Measurements from ENCODE around the gene LRRC37A3.
A peak's percentile ranks its signal among the peaks of the same experiment; 100 is the strongest.
"Not testable (repeated sequence)": the region's sequence is repeated elsewhere in the genome, so short reads cannot be mapped to it uniquely, and the experiment has no call there.

The LRRC37A3 gene

DNA sequence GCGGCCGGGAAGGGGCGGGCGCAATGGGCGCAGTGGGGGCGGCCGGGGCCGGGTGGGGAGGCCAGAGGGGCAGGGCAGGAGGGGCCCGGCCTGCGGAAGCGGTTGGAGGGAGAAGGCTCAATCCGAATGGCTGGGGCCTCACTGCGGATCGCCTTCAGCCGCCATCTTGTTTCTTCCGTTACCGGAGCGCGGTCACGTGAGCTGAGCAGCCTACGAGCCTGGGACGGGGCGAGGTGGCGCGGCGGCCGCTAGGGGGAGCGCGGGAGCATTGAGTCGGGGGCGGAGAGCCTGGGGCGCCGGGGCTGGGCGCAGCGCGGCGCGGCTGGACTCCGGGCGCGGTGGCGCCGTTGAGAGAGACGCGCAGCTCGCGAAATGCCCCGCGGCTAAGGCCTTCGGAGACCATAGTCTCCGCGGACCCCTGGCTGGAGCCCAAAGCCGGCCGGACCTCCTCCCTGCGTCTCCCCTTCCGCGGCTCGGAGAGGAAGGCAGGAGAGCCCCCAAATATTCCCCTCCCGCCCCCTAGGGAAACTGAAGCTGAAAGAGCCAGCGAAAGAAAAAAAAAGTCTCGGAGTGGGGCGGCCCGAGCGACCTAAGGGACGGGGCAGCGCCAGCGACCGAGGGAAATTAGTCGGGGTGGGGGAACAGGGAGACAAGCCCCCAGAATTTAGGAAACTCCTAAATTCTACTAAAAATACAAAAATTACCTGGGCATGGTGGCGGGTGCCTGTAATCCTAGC is at the start of gene LRRC37A3:
Gene LRRC37A3, minus strand, starts transcription at position 190 of the 737 bp plus-strand sequence. CDS start 22,221 bp downstream, outside the sequence.
- DNase-seq = peak; percentile 94

GRCh38 chr17:64965873-64966287 is 46.6 kb upstream of the LRRC37A3 start:
- DNase-seq = peak; percentile 88

DNA sequence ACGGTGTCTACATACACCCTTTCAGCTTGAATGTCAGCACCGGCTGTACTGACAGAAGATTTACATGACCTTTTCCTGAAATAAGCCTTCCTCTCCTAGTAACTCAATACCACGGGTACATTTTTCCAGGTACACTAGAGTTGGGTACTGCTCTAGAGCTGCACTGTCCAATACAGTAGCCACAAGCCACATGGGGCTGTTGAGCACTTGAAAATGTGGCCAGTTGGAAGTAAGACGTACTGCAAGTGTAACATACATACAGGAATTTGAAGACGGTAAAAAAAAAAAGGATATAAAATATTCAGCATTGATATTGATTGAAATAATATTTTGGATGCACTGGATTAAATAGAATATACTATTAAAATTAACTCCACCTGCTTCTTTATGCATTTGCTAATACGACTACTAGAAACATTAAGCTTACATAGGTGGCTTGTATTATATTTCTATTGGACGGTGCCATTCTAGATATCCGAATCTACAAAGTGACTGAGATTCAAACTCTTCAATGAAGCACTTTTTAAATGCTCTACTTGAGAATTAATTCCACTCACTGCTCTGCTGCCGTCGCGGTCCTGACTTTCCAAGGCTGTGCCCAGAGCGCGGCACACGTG is 46.1 kb upstream of the LRRC37A3 start:
- not testable (repeated sequence) for DNase-seq

DNA sequence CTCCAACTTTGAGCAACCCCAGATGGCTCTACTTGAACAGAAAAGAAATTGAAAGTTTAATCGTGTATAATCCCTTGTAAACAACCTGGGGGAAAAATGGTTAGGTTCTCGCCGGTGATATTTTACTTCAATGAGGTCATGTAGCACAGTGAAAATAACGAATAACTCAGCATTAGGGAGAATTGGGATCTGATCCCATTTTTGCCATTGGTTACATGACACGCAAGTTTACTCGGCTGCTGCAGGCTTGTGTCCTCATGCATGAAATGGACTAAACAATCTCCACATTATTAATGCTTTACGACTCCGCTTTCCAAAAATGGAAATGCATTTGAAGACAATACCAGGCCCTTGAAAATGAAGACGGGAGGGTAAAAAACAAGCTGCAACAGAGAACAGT is 45.5 kb upstream of the LRRC37A3 start:
- no peak for DNase-seq

DNA sequence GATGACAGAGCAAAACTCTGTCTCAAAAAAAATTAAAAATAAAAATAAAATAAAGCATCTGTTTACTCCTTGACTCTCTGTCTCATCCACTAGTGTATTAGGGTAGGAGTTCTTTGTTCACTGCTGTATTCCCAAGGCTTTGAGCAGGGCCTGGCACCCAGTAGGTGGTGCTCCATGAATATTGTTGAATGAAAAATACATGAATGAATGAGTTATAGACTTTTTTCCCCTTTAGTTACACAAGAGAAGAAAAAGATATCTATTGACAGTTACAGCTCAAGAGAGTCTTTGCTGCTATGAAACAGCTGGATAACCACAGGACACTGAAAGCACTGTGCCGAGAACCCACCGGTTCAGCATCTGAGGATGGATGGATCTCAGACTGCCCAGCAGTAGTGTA is 44.5 kb upstream of the LRRC37A3 start:
- DNase-seq = not testable (repeated sequence)

DNA sequence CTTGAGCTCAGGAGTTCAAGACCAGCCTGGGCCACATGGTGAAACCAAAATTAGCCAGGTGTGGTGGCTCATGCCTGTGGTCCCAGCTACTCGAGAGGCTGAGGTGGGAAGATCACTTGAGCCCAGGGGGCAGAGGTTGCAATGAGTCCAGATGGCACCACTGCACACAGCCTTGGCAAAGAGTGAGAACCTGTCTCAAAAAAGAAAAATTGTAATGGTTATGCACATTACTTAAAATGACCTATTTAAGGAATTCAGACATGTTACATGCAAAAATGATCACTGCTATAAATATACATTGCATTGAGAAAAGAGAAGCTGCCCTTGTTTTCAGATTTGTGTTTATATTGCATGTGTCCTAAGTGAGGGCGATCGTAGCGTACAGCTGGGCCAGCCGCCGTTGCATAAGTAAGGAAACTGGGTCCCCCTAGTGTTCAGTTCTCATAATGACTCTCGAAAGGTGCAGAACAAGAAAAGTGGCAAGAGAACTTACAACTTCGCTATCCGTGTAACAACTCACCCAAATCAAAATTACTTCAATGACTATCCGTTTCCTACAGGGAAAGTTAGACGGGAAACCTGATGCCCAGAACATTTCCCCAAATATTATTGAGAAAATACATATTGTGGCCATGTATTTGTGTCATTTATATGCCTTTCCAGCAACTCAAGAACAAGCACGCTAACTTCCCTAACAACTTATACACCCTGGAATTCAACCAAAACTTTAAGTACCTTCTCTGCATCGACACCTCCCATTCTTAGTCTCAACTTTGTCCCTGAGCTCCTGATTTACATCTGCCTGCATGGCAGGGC is 42.5 kb upstream of the LRRC37A3 start:
- DNase-seq = peak; percentile 69

- no peak for DNase-seq
Observed at GRCh38 chr17:64951877-64952276, 32.6 kb upstream of the LRRC37A3 start.

DNA sequence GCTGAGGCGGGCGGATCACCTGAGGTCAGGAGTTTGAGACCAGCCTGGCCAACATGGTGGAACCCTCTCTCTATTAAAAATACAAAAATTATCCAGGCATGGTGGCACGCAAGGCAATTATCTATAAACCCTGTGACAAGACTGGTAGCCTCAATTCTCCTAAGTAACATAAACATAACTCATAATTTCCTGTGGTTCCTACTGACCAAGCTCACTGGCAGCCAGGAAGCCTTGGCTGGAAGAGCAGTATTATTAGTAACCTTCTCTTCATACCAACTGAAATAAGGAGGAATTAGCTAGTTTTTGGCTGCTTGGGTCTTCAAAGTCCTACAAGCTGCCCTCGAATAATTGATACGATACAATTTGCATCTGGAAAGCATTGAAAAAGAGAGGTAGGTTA is 31.6 kb upstream of the LRRC37A3 start:
- DNase-seq = no peak

DNA sequence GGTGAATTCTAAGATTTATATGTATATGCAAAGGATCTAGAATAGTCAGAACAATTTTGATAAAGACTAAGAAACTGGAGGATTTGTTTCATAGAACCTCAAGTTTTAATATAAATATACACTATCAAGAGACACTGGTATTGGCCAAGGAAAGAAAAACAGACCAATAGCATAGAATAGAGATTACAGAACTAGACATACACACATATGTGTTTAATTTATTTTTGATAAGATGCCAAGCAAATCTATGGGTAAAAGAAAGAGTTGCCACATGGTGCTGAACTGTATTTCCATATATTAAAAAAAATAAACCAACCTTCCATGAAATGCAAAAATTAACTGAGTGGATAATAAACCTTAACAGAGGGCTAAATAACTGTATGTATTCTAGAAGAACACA is 27.9 kb upstream of the LRRC37A3 start:
- no peak for DNase-seq

GRCh38 chr17:64941761-64942160 is 22.5 kb upstream of the LRRC37A3 start:
- no peak for DNase-seq

DNA sequence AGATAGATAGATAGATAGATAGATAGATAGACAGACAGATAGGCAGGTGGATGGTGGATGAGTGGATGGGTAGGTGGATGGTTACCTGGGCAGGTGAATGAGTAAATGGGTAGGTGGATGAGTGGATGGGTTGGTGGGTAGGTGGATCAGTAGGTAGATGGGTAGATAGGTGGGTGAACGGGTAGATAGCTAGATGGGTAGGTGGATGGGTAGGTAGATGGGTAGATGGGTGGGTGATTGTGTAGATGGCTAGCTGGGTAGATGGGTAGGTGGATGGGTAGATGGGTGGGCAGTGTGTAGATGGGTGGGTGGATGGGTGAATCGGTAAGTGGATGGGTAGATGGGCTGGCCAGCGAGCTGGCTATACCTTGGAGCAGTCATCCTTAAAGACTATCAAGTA is 21.8 kb upstream of the LRRC37A3 start:
- no peak for DNase-seq

GRCh38 chr17:64940055-64940454 is 20.8 kb upstream of the LRRC37A3 start:
- DNase-seq = no peak

GRCh38 chr17:64938925-64939474 is 19.7 kb upstream of the LRRC37A3 start:
- DNase-seq = peak; percentile 19

DNA sequence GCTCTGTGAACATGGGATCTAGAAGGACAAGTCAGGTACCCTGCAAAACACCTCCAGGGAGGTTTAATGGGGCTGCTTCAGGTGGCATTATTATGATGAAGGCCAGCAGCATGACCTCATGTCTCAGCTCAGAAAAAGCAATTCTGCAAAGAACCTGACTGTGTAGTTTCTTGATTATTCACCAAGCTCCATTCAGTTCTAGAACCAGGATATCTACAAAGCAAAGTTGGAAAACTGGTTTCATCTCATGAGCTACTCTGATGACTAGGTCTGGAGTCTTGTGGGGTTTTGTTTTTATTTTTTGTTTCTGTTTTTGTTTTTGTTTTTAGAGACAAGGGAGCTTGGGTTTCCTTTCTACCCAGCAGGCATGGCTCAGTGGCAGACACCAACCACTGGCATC is 19.0 kb upstream of the LRRC37A3 start:
- no peak for DNase-seq

- DNase-seq = no peak
Observed at GRCh38 chr17:64936117-64936516, 16.8 kb upstream of the LRRC37A3 start.

- DNase-seq = not testable (repeated sequence)
Observed at GRCh38 chr17:64934284-64934778, 15.1 kb upstream of the LRRC37A3 start.

GRCh38 chr17:64932850-64933249 is 13.6 kb upstream of the LRRC37A3 start:
- DNase-seq = not testable (repeated sequence)

GRCh38 chr17:64930374-64930773 is 11.1 kb upstream of the LRRC37A3 start:
- DNase-seq = not testable (repeated sequence)

GRCh38 chr17:64929419-64930209 is 10.3 kb upstream of the LRRC37A3 start:
- not testable (repeated sequence) for DNase-seq

- not testable (repeated sequence) for DNase-seq
Observed at GRCh38 chr17:64928701-64929100, 9.4 kb upstream of the LRRC37A3 start.

- peak; percentile 71 for DNase-seq
Observed at GRCh38 chr17:64927444-64927843, 8.2 kb upstream of the LRRC37A3 start.

DNA sequence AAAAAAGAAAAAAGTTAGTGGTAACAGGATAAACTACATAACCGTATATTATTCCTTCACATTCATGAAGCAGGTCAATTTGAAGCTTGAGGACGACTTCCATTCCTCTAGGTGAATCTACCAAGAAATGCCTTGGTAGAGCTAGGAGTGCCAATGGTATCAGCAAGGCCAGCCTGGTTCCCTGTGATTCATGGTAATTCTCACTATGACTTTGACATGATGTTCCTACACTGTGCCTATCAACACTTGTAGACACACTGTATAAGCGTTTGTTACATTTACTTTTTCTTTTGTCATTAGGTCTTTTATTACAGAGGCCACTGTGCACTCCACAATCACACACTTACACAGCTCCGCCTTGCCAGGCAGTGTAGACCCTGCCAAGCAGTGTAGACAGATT is 7.2 kb upstream of the LRRC37A3 start:
- DNase-seq = not testable (repeated sequence)
